GM23248 (cell line): ENCODE results near the gene FREM2. TPM values are rescaled to one million over a fixed set of nuclear protein-coding genes. Genes with fewer than 3 reads are reported as not detected.
A peak's percentile ranks its signal among the peaks of the same experiment; 100 is the strongest.

Experiments
- DNase-seq: peaks from one replicate; pipeline ENCODE4 v3.0.0-alpha.2; 2015
- H2AFZ ChIP-seq: fragments of 200-600 bp; sonication (generic); 2 replicates; pipeline ENCODE4 v1.6.1; 2016; ENCODE audit warnings: antibody characterized with exemption
- H3F3A ChIP-seq: fragments of 200-600 bp; sonication (generic); 2 replicates; pipeline ENCODE4 v1.6.1; 2016; ENCODE audit warnings: mild to moderate bottlenecking, antibody characterized with exemption, mixed run types; ENCODE audit not compliant: insufficient read depth
- H3K27ac ChIP-seq: fragments of 200-600 bp; sonication (generic); 2 replicates; pipeline ENCODE4 v1.5.1; 2016; ENCODE audit warnings: mild to moderate bottlenecking
- H3K27me3 ChIP-seq: fragments of 200-600 bp; sonication (generic); replicated peaks from 2 replicates; pipeline ENCODE4 v1.6.1; 2016; ENCODE audit warnings: mild to moderate bottlenecking; ENCODE audit not compliant: insufficient read depth
- H3K36me3 ChIP-seq: fragments of 200-600 bp; sonication (generic); 2 replicates; pipeline ENCODE4 v1.6.1; 2016; ENCODE audit warnings: low read depth, mild to moderate bottlenecking
- H3K4me1 ChIP-seq: fragments of 200-600 bp; sonication (generic); 2 replicates; pipeline ENCODE4 v1.6.1; 2016; ENCODE audit warnings: mild to moderate bottlenecking; ENCODE audit not compliant: insufficient read depth
- H3K4me2 ChIP-seq: fragments of 200-600 bp; sonication (generic); one replicate; pipeline ENCODE4 v1.6.1; 2016; ENCODE audit warnings: mild to moderate bottlenecking; ENCODE audit not compliant: unreplicated experiment
- H3K4me3 ChIP-seq: fragments of 200-600 bp; sonication (generic); 2 replicates; pipeline ENCODE4 v1.5.1; 2016; ENCODE audit warnings: mild to moderate bottlenecking
- H3K79me2 ChIP-seq: fragments of 200-600 bp; sonication (generic); 2 replicates; pipeline ENCODE4 v1.6.1; 2016; ENCODE audit warnings: mild to moderate bottlenecking; ENCODE audit not compliant: insufficient read depth
- H3K9ac ChIP-seq: fragments of 200-600 bp; sonication (generic); 2 replicates; pipeline ENCODE4 v1.6.1; 2016; ENCODE audit warnings: mild to moderate bottlenecking
- H3K9me2 ChIP-seq: fragments of 200-600 bp; sonication (generic); 2 replicates; pipeline ENCODE4 v1.6.1; 2016; ENCODE audit warnings: mixed run types, mild to moderate bottlenecking, moderate library complexity; ENCODE audit not compliant: insufficient read depth
- H3K9me3 ChIP-seq: fragments of 200-600 bp; sonication (generic); one replicate; pipeline ENCODE4 v1.6.1; 2017; ENCODE audit warnings: low read depth
- H4K20me1 ChIP-seq: fragments of 200-600 bp; sonication (generic); 2 replicates; pipeline ENCODE4 v1.6.0; 2016; ENCODE audit not compliant: insufficient read depth
- EZH2 ChIP-seq: fragments of 200-600 bp; sonication (generic); IDR thresholded peaks from 2 replicates; pipeline ENCODE4 v1.6.1; 2018; ENCODE audit warnings: antibody characterized with exemption, mild to moderate bottlenecking; ENCODE audit not compliant: insufficient read depth, poor library complexity, severe bottlenecking
- EZH2phosphoT487 ChIP-seq: fragments of 200-600 bp; sonication (generic); IDR thresholded peaks from 2 replicates; pipeline ENCODE4 v1.6.1; 2018; ENCODE audit warnings: antibody characterized with exemption, moderate library complexity, mild to moderate bottlenecking, low read depth; ENCODE audit not compliant: insufficient read depth
- WGBS, 2 experiments: methylation state at CpG; one replicate each; pipeline ENCODE4 v1.1.6; 2015 to 2017; ENCODE audit warnings: low lambda C conversion rate in 2 of 2, low coverage in 1 of 2; ENCODE audit errors: missing lambda C conversion rate in 2 of 2; 5-methylcytosine and 5-hydroxymethylcytosine counted together
- in situ Hi-C: fragments of 300-500 bp; cut with MboI; formaldehyde crosslinking; loops from 2 replicates; pipeline ENCODE4 v1.15.0; 2020
- polyA plus RNA-seq: library from polyadenylated mRNA; unstranded; fragments of >200 nt; fragmentation: Nextera tagmentation; extraction: Ambion mirVana; gene quantifications from 2 replicates; pipeline ENCODE4 v1.2.1, GENCODE V29; 2016
- total RNA-seq: library from RNA; depleted of rRNA; stranded (reverse); fragments of >200 nt; shearing (Covaris generic); gene quantifications from 2 replicates; pipeline ENCODE4 v1.2.3, GENCODE V29; 2014

Gene FREM2
- total and polyA plus RNA-seq, 2 experiments from 2014 or later = not detected

DNA sequence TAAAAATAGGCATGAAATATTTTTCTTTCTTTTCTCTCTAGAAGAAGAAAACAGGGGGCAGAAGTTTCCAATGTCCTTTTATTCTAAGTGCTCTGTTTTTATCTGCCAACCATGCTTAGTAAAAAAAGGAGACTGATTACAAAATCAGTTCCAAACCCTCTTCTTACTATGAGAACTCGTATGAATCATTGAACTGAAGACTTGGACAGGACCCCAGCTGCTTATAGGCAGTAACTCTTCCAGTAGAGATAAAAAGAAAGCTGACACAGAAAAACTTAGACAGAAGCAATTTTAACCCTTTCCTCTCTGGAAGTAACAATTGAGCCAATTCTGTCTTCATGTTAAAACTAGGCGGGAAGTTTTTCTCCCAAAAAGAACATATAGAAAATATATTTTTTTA is 24.5 kb upstream of the FREM2 start:
- no peaks in the 10 kb centered on the region for H3K79me2 ChIP-seq
- no peaks in the 10 kb centered on the region for H3K9me2 ChIP-seq
- H3K4me1 ChIP-seq = peaks cover 7% of the 10 kb centered on the region
- H3K4me3 ChIP-seq = no peak overlapping the region
- no peak for TF ChIP-seq EZH2phosphoT487
- TF ChIP-seq EZH2 = no peak
- no peaks in the 10 kb centered on the region for H3K9me3 ChIP-seq
- no peaks in the 10 kb centered on the region for H3K36me3 ChIP-seq
- peaks cover 3% of the 10 kb centered on the region; the same call in 1 of the 2 replicates for H3K27me3 ChIP-seq
- H3K27ac ChIP-seq = no peak overlapping the region
- peak; percentile 85 for DNase-seq
- H3F3A ChIP-seq = peaks cover 8% of the 10 kb centered on the region; the same call in 1 of the 2 replicates
- 43 to 44% methylated on average over 2 of the region's 2 CpGs for WGBS, 2 experiments
- H2AFZ ChIP-seq = no peak overlapping the region
- no peaks in the 10 kb centered on the region for H4K20me1 ChIP-seq
- H3K4me2 ChIP-seq = peak overlapping the region; percentile 9
- in situ Hi-C loops = no loop called here
- no peak overlapping the region for H3K9ac ChIP-seq

DNA sequence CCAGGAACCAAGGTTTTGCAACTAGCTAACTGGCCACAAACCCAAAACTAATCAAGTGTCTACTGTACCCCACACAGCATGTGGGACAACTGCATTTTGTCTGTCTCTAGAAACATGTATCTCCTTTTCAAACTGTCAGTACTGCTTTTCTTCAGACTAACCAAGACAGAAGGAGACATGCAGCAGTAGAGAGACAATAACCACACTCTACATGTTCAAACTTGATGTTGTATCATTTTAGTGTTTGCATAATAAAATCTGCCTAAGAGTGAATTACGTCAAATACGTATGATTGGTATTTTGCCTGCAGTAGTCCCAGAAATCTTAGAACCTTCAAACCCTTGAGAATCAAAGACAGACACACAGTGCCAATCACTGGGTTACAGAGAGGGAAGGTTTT is 22.0 kb upstream of the FREM2 start:
- no peaks in the 10 kb centered on the region for H4K20me1 ChIP-seq
- peaks cover 11% of the 10 kb centered on the region for H3K27me3 ChIP-seq
- in situ Hi-C loops = no loop called here
- no peaks in the 10 kb centered on the region for H3K9me2 ChIP-seq
- no peak overlapping the region for H3K27ac ChIP-seq
- WGBS, 2 experiments = 93 to 94% methylated on average over 2 of the region's 2 CpGs
- H3K4me1 ChIP-seq = peaks cover 4% of the 10 kb centered on the region; the same call in 1 of the 2 replicates
- no peaks in the 10 kb centered on the region for H3K9me3 ChIP-seq
- H2AFZ ChIP-seq = no peak overlapping the region
- H3F3A ChIP-seq = 0 out of 2 replicates have a peak, but pooled peaks cover 4% of the 10 kb centered on the region
- H3K79me2 ChIP-seq = no peaks in the 10 kb centered on the region
- no peak overlapping the region for H3K4me2 ChIP-seq
- no peaks in the 10 kb centered on the region for H3K36me3 ChIP-seq
- TF ChIP-seq EZH2 (no peak), EZH2phosphoT487 (no peak)
- H3K4me3 ChIP-seq = no peak overlapping the region
- DNase-seq = no peak
- no peak overlapping the region for H3K9ac ChIP-seq

DNA sequence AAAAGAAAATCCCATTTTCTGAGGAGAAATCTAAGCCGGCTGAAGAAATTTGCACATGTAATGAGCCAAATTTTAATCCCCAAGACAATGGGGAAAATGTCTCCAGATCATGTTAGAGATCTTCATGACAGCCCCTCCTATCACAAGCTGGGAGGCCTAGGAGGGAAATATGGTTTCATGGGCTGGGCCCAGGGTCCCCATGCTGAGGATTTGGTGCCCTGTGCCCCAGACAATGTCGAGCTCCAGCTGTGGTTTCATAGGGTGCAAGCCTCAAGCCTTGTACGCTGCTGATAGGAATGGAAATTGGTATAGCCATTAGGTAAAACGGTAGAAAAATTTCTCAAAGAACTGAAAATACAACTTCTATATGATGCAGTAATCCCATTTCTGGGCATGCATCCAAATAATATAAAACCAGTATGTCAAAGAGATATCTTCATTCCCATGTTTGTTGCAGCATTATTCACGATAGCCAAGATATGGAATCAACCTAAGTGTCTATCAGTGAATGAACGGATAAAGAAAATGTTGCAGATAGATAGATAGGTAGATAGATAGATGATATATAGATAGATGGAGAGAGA is 19.3 kb upstream of the FREM2 start:
- H3K79me2 ChIP-seq = no peaks in the 10 kb centered on the region
- TF ChIP-seq EZH2 (no peak), EZH2phosphoT487 (no peak)
- no peak overlapping the region for H2AFZ ChIP-seq
- H3K9me2 ChIP-seq = no peaks in the 10 kb centered on the region
- in situ Hi-C loops = no loop called here
- no peak for DNase-seq
- no peak overlapping the region for H3K4me3 ChIP-seq
- H3K27me3 ChIP-seq = peaks cover 16% of the 10 kb centered on the region
- no peak overlapping the region for H3K27ac ChIP-seq
- no peaks in the 10 kb centered on the region for H3K9me3 ChIP-seq
- WGBS, 2 experiments = 45 to 48% methylated on average over 6 of the region's 6 CpGs
- peaks cover 9% of the 10 kb centered on the region; the same call in 1 of the 2 replicates for H3K4me1 ChIP-seq
- H4K20me1 ChIP-seq = no peaks in the 10 kb centered on the region
- no peak overlapping the region for H3K4me2 ChIP-seq
- H3K9ac ChIP-seq = no peak overlapping the region
- no peaks in the 10 kb centered on the region for H3K36me3 ChIP-seq
- peaks cover 9% of the 10 kb centered on the region for H3F3A ChIP-seq

DNA sequence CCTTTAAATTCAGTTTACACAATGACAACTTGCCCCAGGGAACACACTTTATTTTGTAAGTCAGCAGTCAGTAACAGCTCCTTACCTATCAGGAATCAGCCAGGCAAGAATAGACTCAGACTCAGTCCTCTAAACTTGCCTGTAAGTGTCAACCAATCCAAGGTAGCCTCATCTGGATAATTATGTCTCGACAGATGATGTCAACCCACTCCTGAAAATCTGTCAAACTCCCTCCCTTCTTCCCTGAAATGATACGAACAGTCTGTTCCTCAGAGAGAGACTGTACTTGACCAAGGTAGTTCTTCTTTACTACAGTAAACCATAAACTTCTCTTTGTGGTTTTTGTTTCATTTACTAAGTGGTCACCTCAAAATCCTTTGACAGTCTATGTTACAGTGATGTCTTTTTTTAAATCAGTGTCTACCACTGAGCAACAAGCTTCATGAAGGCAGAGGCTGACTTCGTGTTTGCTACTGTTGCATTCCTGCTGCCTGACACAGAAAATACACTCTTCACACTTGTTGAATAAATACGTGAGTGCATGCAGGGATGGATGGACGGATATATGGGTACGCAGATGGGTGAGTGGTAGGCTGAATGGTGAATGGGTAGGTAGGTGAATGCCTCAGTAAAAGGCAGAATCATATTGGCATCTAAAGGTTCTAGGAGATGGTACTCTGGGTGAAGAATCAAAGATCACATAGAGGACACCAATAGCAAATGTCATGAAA is 17.5 kb upstream of the FREM2 start:
- Histone ChIP-seq H2AFZ (no peak overlapping the region), H3K9ac (no peak overlapping the region), H3F3A (peaks cover 7% of the 10 kb centered on the region), H3K9me2 (no peaks in the 10 kb centered on the region), H3K27me3 (peaks cover 16% of the 10 kb centered on the region), H3K79me2 (no peaks in the 10 kb centered on the region), H3K36me3 (no peaks in the 10 kb centered on the region), H4K20me1 (no peaks in the 10 kb centered on the region), H3K4me3 (no peak overlapping the region), H3K4me1 (peaks cover 9% of the 10 kb centered on the region; the same call in 1 of the 2 replicates), H3K9me3 (no peaks in the 10 kb centered on the region), H3K4me2 (no peak overlapping the region), H3K27ac (no peak overlapping the region)
- no peak for DNase-seq
- in situ Hi-C loops = no loop called here
- TF ChIP-seq EZH2 (no peak), EZH2phosphoT487 (no peak)
- WGBS, 2 experiments = 48 to 49% methylated on average over 6 of the region's 6 CpGs
